PC-3 (cell line): ENCODE results near the gene TMEM126B.

ENCODE experiments used
- EZH2 ChIP-seq: fragments of 300-600 bp; sonication (generic); IDR thresholded peaks from one replicate; pipeline ENCODE4 v1.6.1; 2017; ENCODE audit warnings: antibody characterized with exemption, mild to moderate bottlenecking, low read length; ENCODE audit not compliant: unreplicated experiment
- EZH2phosphoT487 ChIP-seq: fragments of 300-600 bp; sonication (generic); IDR thresholded peaks from 2 replicates; pipeline ENCODE4 v1.6.1; 2018; ENCODE audit warnings: mild to moderate bottlenecking, antibody characterized with exemption, low read length, borderline replicate concordance
- TF ChIP-seq, protein P1 (sequence below): fragments of 300-600 bp; sonication (generic); conservative IDR thresholded peaks from 2 replicates; pipeline ENCODE4 v1.5.1; 2017; ENCODE audit warnings: antibody characterized with exemption, low read depth, mild to moderate bottlenecking, low read length

DNA sequence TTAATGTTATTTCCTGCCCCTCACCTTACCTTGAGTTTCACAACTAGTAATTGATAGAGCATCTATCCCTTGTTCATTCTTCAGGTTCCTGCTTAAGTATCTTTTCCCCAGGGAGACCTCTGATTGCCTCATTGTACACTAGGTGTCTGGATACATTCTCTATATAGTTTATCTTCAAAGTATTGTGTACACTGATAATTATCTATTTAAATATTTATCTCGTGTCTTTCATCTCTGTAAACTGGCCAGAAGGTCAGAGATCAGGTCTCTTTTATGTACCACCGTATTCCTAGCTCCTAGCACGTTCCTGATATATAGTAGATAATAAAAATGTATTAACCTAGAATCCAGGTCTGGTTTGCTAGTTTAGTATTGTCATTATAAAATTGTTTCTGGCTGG is 6.4 kb downstream of the TMEM126B start:
- TF ChIP-seq, protein P1, sequence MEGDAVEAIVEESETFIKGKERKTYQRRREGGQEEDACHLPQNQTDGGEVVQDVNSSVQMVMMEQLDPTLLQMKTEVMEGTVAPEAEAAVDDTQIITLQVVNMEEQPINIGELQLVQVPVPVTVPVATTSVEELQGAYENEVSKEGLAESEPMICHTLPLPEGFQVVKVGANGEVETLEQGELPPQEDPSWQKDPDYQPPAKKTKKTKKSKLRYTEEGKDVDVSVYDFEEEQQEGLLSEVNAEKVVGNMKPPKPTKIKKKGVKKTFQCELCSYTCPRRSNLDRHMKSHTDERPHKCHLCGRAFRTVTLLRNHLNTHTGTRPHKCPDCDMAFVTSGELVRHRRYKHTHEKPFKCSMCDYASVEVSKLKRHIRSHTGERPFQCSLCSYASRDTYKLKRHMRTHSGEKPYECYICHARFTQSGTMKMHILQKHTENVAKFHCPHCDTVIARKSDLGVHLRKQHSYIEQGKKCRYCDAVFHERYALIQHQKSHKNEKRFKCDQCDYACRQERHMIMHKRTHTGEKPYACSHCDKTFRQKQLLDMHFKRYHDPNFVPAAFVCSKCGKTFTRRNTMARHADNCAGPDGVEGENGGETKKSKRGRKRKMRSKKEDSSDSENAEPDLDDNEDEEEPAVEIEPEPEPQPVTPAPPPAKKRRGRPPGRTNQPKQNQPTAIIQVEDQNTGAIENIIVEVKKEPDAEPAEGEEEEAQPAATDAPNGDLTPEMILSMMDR: no peak
- TF ChIP-seq EZH2: no peak
- no peak for TF ChIP-seq EZH2phosphoT487
